GM18868 (cell line): ENCODE measurements around the gene MED14.

Experiments
- ATAC-seq: cut with Tn5 transposase; IDR thresholded peaks from one replicate; pipeline ENCODE4 v1.9.1; 2021; ENCODE audit warnings: mild to moderate bottlenecking, moderate library complexity; ENCODE audit not compliant: unreplicated experiment

MED14 gene

GRCh38 chrX:40615976-40616375 is 119.4 kb downstream of the MED14 start:
- ATAC-seq, result no peak

GRCh38 chrX:40612511-40612910 is 122.8 kb downstream of the MED14 start:
- no peak for ATAC-seq

- no peak for ATAC-seq
Observed at GRCh38 chrX:40607381-40607780, 128.0 kb downstream of the MED14 start.

- no peak for ATAC-seq
Observed at GRCh38 chrX:40603446-40603845, 131.9 kb downstream of the MED14 start.
